Tibial nerve (tissue), 4 donors: ENCODE data around the gene NEU1.

Experiments
- CTCF ChIP-seq, 5 experiments: fragments of 200-600 bp in 3 of 5; fragments of 450-650 bp in 2 of 5; sonication (generic) in 3 of 5; IDR thresholded peaks; one replicate each; pipeline ENCODE4 v1.5.1; 2016 to 2019; ENCODE audit warnings: antibody characterized with exemption in 5 of 5, mild to moderate bottlenecking in 3 of 5, moderate library complexity in 2 of 5
- EP300 ChIP-seq, 2 donors: sonication (generic); formaldehyde crosslinking; IDR thresholded peaks; one replicate each; pipeline ENCODE4 v1.6.1; 2017; ENCODE audit warnings: antibody characterized with exemption in 2 of 2, mild to moderate bottlenecking in 1 of 2
- POLR2A ChIP-seq, 2 donors: fragments of 450-650 bp; IDR thresholded peaks; one replicate each; pipeline ENCODE4 v1.6.1; 2017; ENCODE audit warnings: antibody characterized with exemption in 2 of 2, mild to moderate bottlenecking in 2 of 2, moderate library complexity in 2 of 2

- TF ChIP-seq CTCF (IDR thresholded peaks at IDR 0.05) (no peak), POLR2A (IDR thresholded peaks at IDR 0.05) (no peak), EP300 (IDR thresholded peaks at IDR 0.05) (no peak)
Observed at GRCh38 chr6:31887173-31888007, 24.8 kb upstream of the NEU1 start.
